Right lobe of liver (tissue), 4 donors: ENCODE results near the gene EMC10.

Experiments
- POLR2A ChIP-seq: fragments of 450-650 bp; IDR thresholded peaks from one replicate; pipeline ENCODE4 v1.6.1; 2017; ENCODE audit warnings: antibody characterized with exemption, mild to moderate bottlenecking
- TF ChIP-seq, protein P1 (sequence below), 4 donors: fragments of 200-600 bp in 3 of 4; fragments of 450-650 bp in 1 of 4; IDR thresholded peaks; one replicate each; pipeline versions ENCODE4 v1.5.1 to v1.8.0; 2016 to 2022; ENCODE audit warnings: antibody characterized with exemption in 4 of 4, mild to moderate bottlenecking in 2 of 4
- donor health status: DM: no; HTN: no; CAD: no.
- donor health status: DM: no; HTN: no; CAD: no.
- donor health status: DM: no; HTN: yes; CAD: no.

DNA sequence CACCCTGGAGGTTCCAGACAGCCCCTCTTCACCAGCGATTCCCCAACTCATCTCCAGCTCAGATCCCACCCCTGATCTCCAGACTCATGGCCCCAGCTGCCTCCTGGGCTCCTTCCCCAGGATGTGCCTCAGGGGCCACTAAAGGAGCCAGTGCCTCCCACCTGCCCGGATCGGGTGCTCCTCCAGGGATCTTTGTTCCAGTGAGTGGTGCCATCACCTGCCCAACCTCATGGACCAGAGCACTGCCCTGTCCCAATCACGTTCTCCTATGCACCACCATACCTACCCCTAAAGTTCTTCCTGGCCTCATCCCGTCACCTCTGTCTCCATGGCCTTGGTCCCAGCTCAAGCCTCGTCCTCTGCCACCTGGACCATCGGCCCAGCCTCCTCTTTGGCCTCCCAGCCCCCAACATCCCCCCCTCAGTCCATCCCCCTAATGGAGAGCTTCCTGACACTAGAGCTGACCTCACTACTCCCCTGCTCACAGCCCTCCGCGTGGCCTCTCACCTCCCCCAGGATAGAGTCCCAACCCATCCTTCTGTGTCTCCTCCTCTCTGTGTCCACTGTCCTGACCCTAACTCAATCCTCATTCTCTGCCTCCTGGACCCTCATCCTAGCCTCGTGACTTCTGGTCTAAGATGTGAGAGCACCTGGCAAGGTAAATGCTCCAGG, 9.1 kb downstream of the EMC10 start:
- TF ChIP-seq, protein P1, sequence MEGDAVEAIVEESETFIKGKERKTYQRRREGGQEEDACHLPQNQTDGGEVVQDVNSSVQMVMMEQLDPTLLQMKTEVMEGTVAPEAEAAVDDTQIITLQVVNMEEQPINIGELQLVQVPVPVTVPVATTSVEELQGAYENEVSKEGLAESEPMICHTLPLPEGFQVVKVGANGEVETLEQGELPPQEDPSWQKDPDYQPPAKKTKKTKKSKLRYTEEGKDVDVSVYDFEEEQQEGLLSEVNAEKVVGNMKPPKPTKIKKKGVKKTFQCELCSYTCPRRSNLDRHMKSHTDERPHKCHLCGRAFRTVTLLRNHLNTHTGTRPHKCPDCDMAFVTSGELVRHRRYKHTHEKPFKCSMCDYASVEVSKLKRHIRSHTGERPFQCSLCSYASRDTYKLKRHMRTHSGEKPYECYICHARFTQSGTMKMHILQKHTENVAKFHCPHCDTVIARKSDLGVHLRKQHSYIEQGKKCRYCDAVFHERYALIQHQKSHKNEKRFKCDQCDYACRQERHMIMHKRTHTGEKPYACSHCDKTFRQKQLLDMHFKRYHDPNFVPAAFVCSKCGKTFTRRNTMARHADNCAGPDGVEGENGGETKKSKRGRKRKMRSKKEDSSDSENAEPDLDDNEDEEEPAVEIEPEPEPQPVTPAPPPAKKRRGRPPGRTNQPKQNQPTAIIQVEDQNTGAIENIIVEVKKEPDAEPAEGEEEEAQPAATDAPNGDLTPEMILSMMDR (IDR thresholded peaks at IDR 0.05) = no peak
- no peak for TF ChIP-seq POLR2A
